Measurements from ENCODE around the gene FGF18.

The FGF18 gene

GRCh38 chr5:171476701-171477100 lies 57.3 kb downstream of the FGF18 start:
- Histone ChIP-seq H3K4me2 (ENCODE audit: low read length) (no peak overlapping the region), H2AFZ (ENCODE audit: low read depth, low read length) (no peak overlapping the region), H3K79me2 (ENCODE audit: low read length) (no peaks in the 10 kb centered on the region), H3K36me3 (replicated peaks; ENCODE audit: low read depth, low read length) (no peaks in the 10 kb centered on the region), H3K4me1 (ENCODE audit: low read length) (no peaks in the 10 kb centered on the region), H3K27me3 (ENCODE audit: low read depth, low read length) (peaks cover 15% of the 10 kb centered on the region; the same call in 1 of the 2 replicates), H3K9ac (ENCODE audit: low read length) (no peak overlapping the region), H3K27ac (ENCODE audit: low read length) (no peak overlapping the region), H4K20me1 (ENCODE audit: insufficient read depth, low read length) (no peaks in the 10 kb centered on the region), H3K9me3 (ENCODE audit: insufficient read depth, low read length) (no peaks in the 10 kb centered on the region), H3K4me3 (ENCODE audit: low read length) (no peak overlapping the region)
- no peak for TF ChIP-seq EZH2phosphoT487 (IDR thresholded peaks at IDR 0.05; ENCODE audit: low read depth)
- TF ChIP-seq CTCF (IDR thresholded peaks at IDR 0.05; ENCODE audit: low read depth, low read length) = no peak

GRCh38 chr5:171477101-171477500 lies 57.7 kb downstream of the FGF18 start:
- Histone ChIP-seq H3K36me3 (replicated peaks; ENCODE audit: low read depth, low read length) (no peaks in the 10 kb centered on the region), H4K20me1 (ENCODE audit: insufficient read depth, low read length) (no peaks in the 10 kb centered on the region), H3K4me1 (ENCODE audit: low read length) (no peaks in the 10 kb centered on the region), H3K9ac (ENCODE audit: low read length) (no peak overlapping the region), H3K4me3 (ENCODE audit: low read length) (no peak overlapping the region), H3K4me2 (ENCODE audit: low read length) (no peak overlapping the region), H3K9me3 (ENCODE audit: insufficient read depth, low read length) (no peaks in the 10 kb centered on the region), H2AFZ (ENCODE audit: low read depth, low read length) (no peak overlapping the region), H3K79me2 (ENCODE audit: low read length) (no peaks in the 10 kb centered on the region), H3K27ac (ENCODE audit: low read length) (no peak overlapping the region), H3K27me3 (ENCODE audit: low read depth, low read length) (peaks cover 15% of the 10 kb centered on the region; the same call in 1 of the 2 replicates)
- TF ChIP-seq CTCF (IDR thresholded peaks at IDR 0.05; ENCODE audit: low read depth, low read length) = no peak

- Histone ChIP-seq H3K27me3 (ENCODE audit: low read depth, low read length) (peaks cover 15% of the 10 kb centered on the region; the same call in 1 of the 2 replicates), H2AFZ (ENCODE audit: low read depth, low read length) (no peak overlapping the region), H4K20me1 (ENCODE audit: insufficient read depth, low read length) (no peaks in the 10 kb centered on the region), H3K27ac (ENCODE audit: low read length) (no peak overlapping the region), H3K9ac (ENCODE audit: low read length) (no peak overlapping the region), H3K79me2 (ENCODE audit: low read length) (no peaks in the 10 kb centered on the region), H3K4me1 (ENCODE audit: low read length) (no peaks in the 10 kb centered on the region), H3K4me3 (ENCODE audit: low read length) (no peak overlapping the region), H3K4me2 (ENCODE audit: low read length) (no peak overlapping the region), H3K9me3 (ENCODE audit: insufficient read depth, low read length) (no peaks in the 10 kb centered on the region), H3K36me3 (replicated peaks; ENCODE audit: low read depth, low read length) (no peaks in the 10 kb centered on the region)
- TF ChIP-seq CTCF (IDR thresholded peaks at IDR 0.05; ENCODE audit: low read depth, low read length) = no peak
- no peak for TF ChIP-seq EZH2phosphoT487 (IDR thresholded peaks at IDR 0.05; ENCODE audit: low read depth)
Measured at GRCh38 chr5:171477666-171478065, 58.2 kb downstream of the FGF18 start.

GRCh38 chr5:171478946-171479775 lies 59.7 kb downstream of the FGF18 start:
- no peaks in the 10 kb centered on the region for H3K36me3 ChIP-seq (replicated peaks; ENCODE audit: low read depth, low read length)
- TF ChIP-seq CTCF (IDR thresholded peaks at IDR 0.05; ENCODE audit: low read depth, low read length) = no peak
- TF ChIP-seq EZH2phosphoT487 (IDR thresholded peaks at IDR 0.05; ENCODE audit: low read depth) = no peak
- no peak overlapping the region for H3K4me2 ChIP-seq (ENCODE audit: low read length)
- H3K9me3 ChIP-seq (ENCODE audit: insufficient read depth, low read length) = no peaks in the 10 kb centered on the region
- no peak overlapping the region for H3K27ac ChIP-seq (ENCODE audit: low read length)
- H3K79me2 ChIP-seq (ENCODE audit: low read length) = no peaks in the 10 kb centered on the region
- no peak overlapping the region for H2AFZ ChIP-seq (ENCODE audit: low read depth, low read length)
- no peaks in the 10 kb centered on the region for H4K20me1 ChIP-seq (ENCODE audit: insufficient read depth, low read length)
- H3K27me3 ChIP-seq (ENCODE audit: low read depth, low read length) = peaks cover 15% of the 10 kb centered on the region; the same call in 1 of the 2 replicates
- no peaks in the 10 kb centered on the region for H3K4me1 ChIP-seq (ENCODE audit: low read length)
- no peak overlapping the region for H3K9ac ChIP-seq (ENCODE audit: low read length)
- H3K4me3 ChIP-seq (ENCODE audit: low read length) = no peak overlapping the region
